B cell (primary cell): ENCODE measurements around the gene DNASE2B. TPM values are rescaled to one million over a fixed set of nuclear protein-coding genes. Genes with fewer than 3 reads are reported as not detected.

Source experiments
- ATAC-seq: fragments of 200-7000 bp; cut with Tn5 transposase; one replicate; pipeline ENCODE4 v1.10.0; 2021; ENCODE audit warnings: low read depth, mild to moderate bottlenecking, moderate number of reproducible peaks, moderate library complexity
- CTCF ChIA-PET: fragments of 350-600 bp; sonication (Branson Sonifier 250); formaldehyde crosslinking; loops from one replicate; lab custom pipeline; 2021; ENCODE audit warnings: antibody characterized with exemption, inconsistent platforms; lab: Charles Lee
- POLR2A ChIA-PET: fragments of 350-600 bp; sonication (Branson Sonifier 250); formaldehyde crosslinking; loops from one replicate; lab custom pipeline; 2021; ENCODE audit warnings: antibody characterized with exemption; lab: Charles Lee
- DNase-seq: peaks from one replicate; pipeline ENCODE4 v3.0.0; 2013
- H2AFZ ChIP-seq: 2 replicates; pipeline ENCODE4 v1.6.1; 2012; ENCODE audit warnings: mild to moderate bottlenecking, low read depth, low read length; ENCODE audit not compliant: insufficient read depth, poor library complexity, severe bottlenecking
- H3K27ac ChIP-seq, 2 donors: 1 replicate in 1 of 2; 2 replicates in 1 of 2; pipeline ENCODE4 v1.5.1; 2012 to 2013; ENCODE audit warnings: low read length in 2 of 2, mild to moderate bottlenecking in 2 of 2, moderate library complexity in 1 of 2
- H3K27me3 ChIP-seq, 4 experiments: fragments of 200-600 bp in 1 of 4; sonication (generic) in 1 of 4; replicated peaks in 1 of 4; 1 replicate in 2 of 4; 2 replicates in 2 of 4; pipeline versions ENCODE4 v1.6.1 to v1.7.0; 2013 to 2016; ENCODE audit warnings: low read length in 3 of 4, mild to moderate bottlenecking in 2 of 4, mixed read lengths in 1 of 4, moderate library complexity in 1 of 4; ENCODE audit not compliant: insufficient read depth in 4 of 4, control insufficient read depth in 3 of 4; ENCODE audit errors: control extremely low read depth in 1 of 4
- H3K36me3 ChIP-seq, 2 experiments: replicated peaks in 1 of 2; 1 replicate in 1 of 2; 2 replicates in 1 of 2; pipeline versions ENCODE4 v1.6.1 to v1.7.1; 2013; ENCODE audit warnings: low read length in 1 of 2; ENCODE audit not compliant: insufficient read depth in 2 of 2, control insufficient read depth in 1 of 2; ENCODE audit errors: control extremely low read depth in 1 of 2, extremely low read depth in 1 of 2
- H3K4me1 ChIP-seq, 2 donors: fragments of 200-600 bp in 1 of 2; sonication (generic) in 1 of 2; 1 replicate in 1 of 2; 2 replicates in 1 of 2; pipeline versions ENCODE4 v1.5.1 to v1.6.1; 2013 to 2017; ENCODE audit warnings: low read length in 2 of 2; ENCODE audit not compliant: control insufficient read depth in 2 of 2, insufficient read depth in 2 of 2
- H3K4me2 ChIP-seq: replicated peaks from 2 replicates; pipeline ENCODE3; 2012; ENCODE audit warnings: mild to moderate bottlenecking, low read depth, low read length; ENCODE audit not compliant: poor library complexity, severe bottlenecking
- H3K4me3 ChIP-seq, 5 experiments: fragments of 200-600 bp in 1 of 5; sonication (generic) in 1 of 5; 1 replicate in 3 of 5; 2 replicates in 2 of 5; pipeline versions ENCODE4 v1.5.1 to v1.7.0; 2011 to 2016; ENCODE audit warnings: low read length in 4 of 5, mild to moderate bottlenecking in 4 of 5, low read depth in 2 of 5, control low read depth in 1 of 5, moderate library complexity in 1 of 5; ENCODE audit not compliant: insufficient read depth in 1 of 5; ENCODE audit errors: control extremely low read depth in 1 of 5, extremely low read depth in 1 of 5
- H3K79me2 ChIP-seq: fragments of 200-600 bp; sonication (generic); one replicate; pipeline ENCODE4 v1.6.0; 2016; ENCODE audit warnings: low read length; ENCODE audit not compliant: control insufficient read depth, insufficient read depth
- H3K9ac ChIP-seq: fragments of 200-600 bp; sonication (generic); 2 replicates; pipeline ENCODE4 v1.6.1; 2017; ENCODE audit warnings: mild to moderate bottlenecking, low read length, moderate library complexity
- H3K9me3 ChIP-seq, 3 donors: one replicate each; pipeline versions ENCODE4 v1.6.1 to v1.7.1; 2013; ENCODE audit warnings: low read length in 2 of 3; ENCODE audit not compliant: control insufficient read depth in 2 of 3, insufficient read depth in 1 of 3; ENCODE audit errors: control extremely low read depth in 1 of 3
- H4K20me1 ChIP-seq: 2 replicates; pipeline ENCODE4 v1.6.0; 2012; ENCODE audit warnings: mild to moderate bottlenecking, low read length; ENCODE audit not compliant: insufficient read depth, control insufficient read depth, poor library complexity, severe bottlenecking
- H3K27ac Mint-ChIP-seq: one replicate; pipeline ENCODE4 v1.8.0; 2021; ENCODE audit warnings: mixed read lengths
- H3K27me3 Mint-ChIP-seq: one replicate; pipeline ENCODE4 v1.8.0; 2021; ENCODE audit warnings: mixed read lengths
- H3K4me1 Mint-ChIP-seq: one replicate; pipeline ENCODE4 v1.8.0; 2021; ENCODE audit warnings: mixed read lengths
- H3K4me3 Mint-ChIP-seq: one replicate; pipeline ENCODE4 v1.8.0; 2021; ENCODE audit warnings: mixed read lengths
- H3K9me3 Mint-ChIP-seq: one replicate; pipeline ENCODE4 v1.8.0; 2022; ENCODE audit warnings: mixed read lengths; ENCODE audit not compliant: insufficient read depth
- EZH2 ChIP-seq: IDR thresholded peaks from 2 replicates; pipeline ENCODE4 v1.6.1; 2012; ENCODE audit warnings: borderline replicate concordance, low read depth, mild to moderate bottlenecking, moderate library complexity, low read length; ENCODE audit not compliant: insufficient read depth, poor library complexity, severe bottlenecking
- WGBS: methylation state at CpG from one replicate; pipeline ENCODE4 v1.1.5; 2013; ENCODE audit warnings: missing lambda C conversion rate; ENCODE audit not compliant: insufficient coverage; 5-methylcytosine and 5-hydroxymethylcytosine counted together
- intact Hi-C: fragments of 100-400 bp; cut with micrococcal nuclease; formaldehyde crosslinking; loops from one replicate; pipeline ENCODE4 v1.10.0; 2022
- polyA plus RNA-seq: library from polyadenylated mRNA; depleted of rRNA; stranded (reverse); fragments of >200 nt; gene quantifications from 2 replicates; pipeline ENCODE4 v1.2.3, GENCODE V29; 2012
- total RNA-seq, 2 donors: library from RNA; stranded (reverse); fragments of 120-200 nt in 1 of 2; gene quantifications; 1 replicate in 1 of 2; 2 replicates in 1 of 2; pipeline versions ENCODE4 v1.2.3 to v1.2.4, GENCODE V29; 2013 to 2022
- TF ChIP-seq, protein P1 (sequence below): fragments of 200-600 bp; IDR thresholded peaks from one replicate; pipeline ENCODE4 v1.8.0; 2022; ENCODE audit warnings: antibody characterized with exemption, mild to moderate bottlenecking

Gene DNASE2B
- total and polyA plus RNA-seq, 2 donors (not counting 1 experiment from before 2014, with no cell fraction given), result not detected

DNA sequence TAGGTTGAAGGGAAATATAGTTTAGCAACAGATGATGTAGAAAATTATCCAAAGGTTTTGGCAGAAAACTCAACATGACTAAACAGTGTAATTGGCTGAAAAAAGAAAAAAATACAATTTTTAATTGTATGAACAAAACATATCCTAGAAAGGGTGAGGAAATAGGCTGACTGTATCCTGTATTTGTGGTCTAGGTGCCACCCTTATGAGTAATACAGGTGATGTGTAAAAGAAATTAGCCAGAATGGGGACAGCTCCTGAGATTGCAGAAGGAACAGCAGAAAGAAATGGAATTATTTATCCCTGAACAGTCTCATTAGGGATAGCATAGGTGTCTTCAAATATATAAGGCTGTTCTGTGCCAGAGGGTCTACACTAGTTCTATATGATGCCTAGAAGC is 24.6 kb downstream of the DNASE2B start:
- Histone ChIP-seq H3K36me3 (no peaks in the 10 kb centered on the region), H3K4me1 (no peaks in the 10 kb centered on the region), H3K9ac (no peak overlapping the region), H3K4me3 (no peak overlapping the region), H3K9me3 (no peaks in the 10 kb centered on the region), H3K4me2 (no peak overlapping the region), H3K27me3 (no peaks in the 10 kb centered on the region), H3K27ac (no peak overlapping the region), H4K20me1 (no peaks in the 10 kb centered on the region), H3K79me2 (no peaks in the 10 kb centered on the region), H2AFZ (no peak overlapping the region)
- POLR2A ChIA-PET, result no interaction called here
- intact Hi-C loops, result no loop called here
- Mint-ChIP-seq H3K9me3 (no peaks in the 10 kb centered on the region), H3K27ac (no peak overlapping the region), H3K4me1 (peaks cover 3% of the 10 kb centered on the region), H3K27me3 (peaks cover 3% of the 10 kb centered on the region), H3K4me3 (no peak overlapping the region)
- DNase-seq (no peak), ATAC-seq (no peak)
- no peak for TF ChIP-seq EZH2
- TF ChIP-seq, protein P1, sequence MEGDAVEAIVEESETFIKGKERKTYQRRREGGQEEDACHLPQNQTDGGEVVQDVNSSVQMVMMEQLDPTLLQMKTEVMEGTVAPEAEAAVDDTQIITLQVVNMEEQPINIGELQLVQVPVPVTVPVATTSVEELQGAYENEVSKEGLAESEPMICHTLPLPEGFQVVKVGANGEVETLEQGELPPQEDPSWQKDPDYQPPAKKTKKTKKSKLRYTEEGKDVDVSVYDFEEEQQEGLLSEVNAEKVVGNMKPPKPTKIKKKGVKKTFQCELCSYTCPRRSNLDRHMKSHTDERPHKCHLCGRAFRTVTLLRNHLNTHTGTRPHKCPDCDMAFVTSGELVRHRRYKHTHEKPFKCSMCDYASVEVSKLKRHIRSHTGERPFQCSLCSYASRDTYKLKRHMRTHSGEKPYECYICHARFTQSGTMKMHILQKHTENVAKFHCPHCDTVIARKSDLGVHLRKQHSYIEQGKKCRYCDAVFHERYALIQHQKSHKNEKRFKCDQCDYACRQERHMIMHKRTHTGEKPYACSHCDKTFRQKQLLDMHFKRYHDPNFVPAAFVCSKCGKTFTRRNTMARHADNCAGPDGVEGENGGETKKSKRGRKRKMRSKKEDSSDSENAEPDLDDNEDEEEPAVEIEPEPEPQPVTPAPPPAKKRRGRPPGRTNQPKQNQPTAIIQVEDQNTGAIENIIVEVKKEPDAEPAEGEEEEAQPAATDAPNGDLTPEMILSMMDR, result no peak
- CTCF ChIA-PET, result interaction anchor here (1.8 kb wide), 1 partner anchor 11 kb away, joined by 8 read pairs; no protein-coding TSS in a partner anchor

DNA sequence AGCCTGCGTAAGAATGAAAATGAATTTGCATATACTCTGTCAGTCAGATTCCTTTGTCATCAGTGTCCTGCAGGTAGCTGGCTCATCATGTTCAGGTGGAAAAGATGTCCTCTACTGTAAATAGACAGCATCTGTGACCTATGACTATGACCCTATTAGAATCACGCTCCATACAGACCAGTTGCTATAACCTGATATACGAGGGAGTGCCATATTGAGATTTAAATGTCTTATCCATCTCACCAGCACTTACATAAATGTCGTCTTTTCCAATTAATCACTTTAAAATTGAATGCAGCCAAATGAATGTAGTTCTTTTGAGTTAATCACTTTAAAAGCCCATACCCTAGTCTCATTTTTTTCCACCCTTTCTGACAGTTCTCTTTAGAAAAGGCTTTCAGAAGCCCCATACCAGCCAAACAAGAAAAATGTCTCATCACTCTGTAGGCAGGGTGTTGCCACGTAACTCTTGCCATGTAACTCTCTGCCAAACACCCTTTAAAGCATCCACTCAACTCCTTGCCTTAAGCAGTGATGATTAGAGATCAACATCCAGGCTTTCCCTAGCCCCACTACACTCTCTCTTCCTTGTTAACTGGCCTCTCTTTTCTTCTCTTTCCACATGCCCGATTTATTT is 26.3 kb downstream of the DNASE2B start:
- Histone ChIP-seq H2AFZ (no peak overlapping the region), H4K20me1 (no peaks in the 10 kb centered on the region), H3K4me3 (no peak overlapping the region), H3K27ac (no peak overlapping the region), H3K4me2 (no peak overlapping the region), H3K9ac (no peak overlapping the region), H3K79me2 (no peaks in the 10 kb centered on the region), H3K4me1 (no peaks in the 10 kb centered on the region), H3K36me3 (no peaks in the 10 kb centered on the region), H3K9me3 (no peaks in the 10 kb centered on the region), H3K27me3 (no peaks in the 10 kb centered on the region)
- DNase-seq (no peak), ATAC-seq (no peak)
- no peak overlapping the region for H3K27ac Mint-ChIP-seq
- no peak overlapping the region for H3K4me3 Mint-ChIP-seq
- peaks cover under 1% of the 10 kb centered on the region for H3K9me3 Mint-ChIP-seq
- ChIA-PET POLR2A (interaction anchor here (0.6 kb wide), 1 partner anchor 9 kb away, joined by 3 read pairs; no protein-coding TSS in a partner anchor), CTCF (interaction anchor here (1.8 kb wide), 1 partner anchor 9 kb away, joined by 8 read pairs; no protein-coding TSS in a partner anchor)
- TF ChIP-seq, protein P1, result no peak
- no peak for TF ChIP-seq EZH2
- peaks cover 3% of the 10 kb centered on the region for H3K4me1 Mint-ChIP-seq
- H3K27me3 Mint-ChIP-seq, result peaks cover 3% of the 10 kb centered on the region
- intact Hi-C loops, result no loop called here
- 92% methylated on average over 2 of the region's 6 CpGs for WGBS
